H1 (cell line): ENCODE data around the gene DDR1. TPM values are rescaled to one million over a fixed set of nuclear protein-coding genes. Genes with fewer than 3 reads are reported as not detected.
A peak's percentile ranks its signal among the peaks of the same experiment; 100 is the strongest.

ENCODE experiments used
- ASH2L ChIP-seq: fragments of 200-600, 300-600 bp; sonication (generic); IDR thresholded peaks from one replicate; pipeline ENCODE4 v1.7.1; 2017; ENCODE audit warnings: low read length
- CHD2 ChIP-seq: IDR thresholded peaks from 2 replicates; pipeline ENCODE4 v1.6.1; 2012; ENCODE audit warnings: low read length, improper control_type of control experiment
- CREB1 ChIP-seq: IDR thresholded peaks from 2 replicates; pipeline ENCODE4 v1.6.1; 2012; ENCODE audit warnings: inconsistent platforms
- CTBP2 ChIP-seq: IDR thresholded peaks from 2 replicates; pipeline ENCODE4 v1.7.0; 2011; ENCODE audit warnings: borderline replicate concordance, mild to moderate bottlenecking, moderate library complexity, mixed read lengths, low read length; ENCODE audit not compliant: insufficient read depth, insufficient read length
- HDAC2 ChIP-seq, 2 experiments: fragments of 300-600 bp in 1 of 2; sonication (generic) in 1 of 2; IDR thresholded peaks; 2 replicates each; pipeline ENCODE4 v1.6.1; 2011 to 2012; ENCODE audit warnings: low read depth in 2 of 2, low read length in 2 of 2, mild to moderate bottlenecking in 2 of 2, moderate library complexity in 2 of 2, borderline replicate concordance in 1 of 2, inconsistent platforms in 1 of 2
- KDM1A ChIP-seq: fragments of 200-600, 300-600 bp; sonication (generic); IDR thresholded peaks from 2 replicates; pipeline ENCODE4 v1.7.1; 2016; ENCODE audit warnings: mild to moderate bottlenecking, low read length, borderline replicate concordance
- KDM4A ChIP-seq: IDR thresholded peaks from one replicate; pipeline ENCODE4 v1.7.1; 2012; ENCODE audit warnings: low read depth, mild to moderate bottlenecking, moderate library complexity, low read length, inconsistent platforms; ENCODE audit not compliant: severe bottlenecking
- KDM5A ChIP-seq: fragments of 200-600 bp; IDR thresholded peaks from 2 replicates; pipeline ENCODE4 v1.7.1; 2012; ENCODE audit warnings: mild to moderate bottlenecking, low read length, inconsistent platforms, mixed read lengths
- POLR2A ChIP-seq, 2 experiments: IDR thresholded peaks; 1 replicate in 1 of 2; 2 replicates in 1 of 2; pipeline ENCODE4 v1.6.1; 2011; ENCODE audit warnings: low read depth in 2 of 2, low read length in 2 of 2, mild to moderate bottlenecking in 2 of 2; ENCODE audit errors: control extremely low read depth in 1 of 2
- SP4 ChIP-seq: IDR thresholded peaks from 2 replicates; pipeline ENCODE4 v1.6.1; 2012; ENCODE audit warnings: low read length, inconsistent platforms
- polyA plus RNA-seq, 7 experiments: library from polyadenylated mRNA; depleted of rRNA in 3 of 7; stranded (reverse) in 5 of 7; unstranded in 2 of 7; fragments of >200 nt in 5 of 7; fragments of 200-250 nt in 2 of 7; gene quantifications; 1 replicate in 5 of 7; 2 replicates in 1 of 7; 4 replicates in 1 of 7; pipeline versions ENCODE4 v1.2.1 to v1.2.3, GENCODE V29; 2011 to 2013; ENCODE audit warnings: missing spikeins in 2 of 7, mixed read lengths in 2 of 7
- total RNA-seq: library from RNA; stranded (reverse); fragmentation: NEBNext Ultra II Directional; extraction: Animal tissue kit (Norgen Biotek cat#: 25700); gene quantifications from 2 replicates; pipeline ENCODE4 v1.2.1, GENCODE V29; 2021
- TF ChIP-seq, protein P1 (sequence below): IDR thresholded peaks from 2 replicates; pipeline ENCODE4 v1.6.1; 2011; ENCODE audit warnings: low read depth, mild to moderate bottlenecking, low read length; ENCODE audit not compliant: insufficient read depth

The DDR1 gene
- total and polyA plus RNA-seq, 2 of the 8 experiments (the other 6 are each of a cell fraction or from before 2014, with no cell fraction given) = 99.4 to 181 TPM

DNA sequence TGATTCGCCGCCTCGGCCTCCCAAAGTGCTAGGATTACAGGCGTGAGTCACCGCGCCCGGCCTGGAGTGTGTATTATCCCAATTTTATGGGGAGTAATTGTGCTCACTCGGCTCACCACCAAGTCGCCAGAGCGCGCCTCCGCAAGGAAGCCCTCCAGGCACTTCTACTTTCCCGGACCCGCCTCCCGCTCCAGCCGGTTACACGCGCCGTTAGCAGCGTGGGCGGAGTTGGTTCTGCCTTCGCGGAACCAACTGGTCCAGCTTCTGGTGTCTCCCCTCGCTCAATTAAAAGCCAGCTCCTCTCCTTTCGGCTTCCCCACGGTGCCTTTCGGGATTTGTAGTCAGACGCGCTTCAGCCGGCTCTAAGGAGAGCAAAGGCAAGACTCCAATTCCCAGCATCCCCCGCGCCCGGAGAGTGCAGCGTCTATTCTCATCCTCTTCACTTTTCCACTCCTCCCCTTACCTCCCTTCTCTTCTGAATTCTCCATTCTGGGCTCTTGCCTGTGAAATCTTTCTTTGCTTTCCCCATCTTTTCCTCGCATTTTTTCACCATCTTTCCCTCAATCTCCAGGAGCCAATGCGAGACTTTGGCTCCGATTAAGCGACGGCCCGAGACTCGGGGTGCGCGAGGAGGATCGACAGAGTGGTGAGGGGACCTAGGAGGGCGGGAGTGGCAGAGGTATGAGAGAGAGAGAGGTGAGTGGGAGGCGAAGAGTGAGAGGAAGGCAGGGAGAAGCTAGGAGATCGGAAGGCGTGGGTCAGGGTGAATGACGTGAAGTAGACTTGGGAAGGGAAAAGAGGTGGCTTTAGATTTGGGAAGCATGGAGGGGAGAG, 23.7 kb downstream of the DDR1 start, which contains the start of gene GTF2H4 (continued):
- TF ChIP-seq CTBP2 = no peak
- peak in 1 of 2 experiments; percentile 73; a peak in 1 of 4 replicates for TF ChIP-seq HDAC2 (IDR thresholded peaks at IDR 0.05; ENCODE audit: borderline replicate concordance in 1 of 2, low read depth in 2 of 2, low read length in 2 of 2)
- TF ChIP-seq ASH2L = no peak
- peak; percentile 62; the same call in 1 of the 2 replicates for TF ChIP-seq KDM5A
- peak; percentile 44 for TF ChIP-seq KDM4A
- TF ChIP-seq, protein P1, sequence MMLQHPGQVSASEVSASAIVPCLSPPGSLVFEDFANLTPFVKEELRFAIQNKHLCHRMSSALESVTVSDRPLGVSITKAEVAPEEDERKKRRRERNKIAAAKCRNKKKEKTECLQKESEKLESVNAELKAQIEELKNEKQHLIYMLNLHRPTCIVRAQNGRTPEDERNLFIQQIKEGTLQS = no peak
- TF ChIP-seq CHD2 = no peak; the same call in 1 of the 2 replicates
- TF ChIP-seq KDM1A = no peak; the same call in 1 of the 2 replicates
- peak; percentile 58 for TF ChIP-seq CREB1
- TF ChIP-seq SP4 = peak; percentile 79
- peak in 1 of 2 experiments; percentile 63; a peak in 2 of 3 replicates for TF ChIP-seq POLR2A (IDR thresholded peaks at IDR 0.05; ENCODE audit: control extremely low read depth in 1 of 2, low read depth in 2 of 2, low read length in 2 of 2)
